A549 (cell line): ENCODE results near the gene FUT3.

Experiments
- CHD2 ChIP-seq: fragments of 150-350 bp; IDR thresholded peaks from 2 replicates; pipeline ENCODE4 v1.6.1; 2014; ENCODE audit warnings: low read length; ENCODE audit not compliant: partially characterized antibody
- CTCF ChIP-seq: fragments of >200 bp; sonication (Bioruptor Twin); formaldehyde crosslinking; IDR thresholded peaks from 3 replicates; pipeline ENCODE4 v1.5.1; 2016
- FOSL2 ChIP-seq, 2 experiments: fragments of 450-650 bp in 1 of 2; fragments of >200 bp in 1 of 2; sonication (Bioruptor Twin) in 1 of 2; formaldehyde crosslinking; IDR thresholded peaks; 2 replicates each; pipeline versions ENCODE4 v1.5.0 to v1.6.1; 2016 to 2020; ENCODE audit warnings: mild to moderate bottlenecking in 1 of 2, moderate library complexity in 1 of 2
- KDM5A ChIP-seq: fragments of 200-600 bp; sonication (generic); IDR thresholded peaks from 2 replicates; pipeline ENCODE4 v1.6.1; 2016; ENCODE audit warnings: antibody characterized with exemption, mild to moderate bottlenecking
- POLR2A ChIP-seq: IDR thresholded peaks from 2 replicates; pipeline ENCODE4 v1.6.1; 2012; ENCODE audit warnings: mild to moderate bottlenecking, low read length
- TP53 ChIP-seq: fragments of 250-450 bp; sonication (Bioruptor Pico); IDR thresholded peaks from 2 replicates; pipeline ENCODE4 v1.5.0; 2021; ENCODE audit warnings: mild to moderate bottlenecking, moderate library complexity
- ZFP36 ChIP-seq: fragments of 450-650 bp; IDR thresholded peaks from 2 replicates; pipeline ENCODE4 v1.6.1; 2014; ENCODE audit warnings: borderline replicate concordance; ENCODE audit not compliant: partially characterized antibody

GRCh38 chr19:5814852-5815246 is 36.4 kb downstream of the FUT3 start:
- TF ChIP-seq CTCF (no peak), CHD2 (no peak), POLR2A (no peak), FOSL2 (IDR thresholded peaks at IDR 0.05) (no peak), FOSL2 (CRISPR knock-in tag; IDR thresholded peaks at IDR 0.05) (no peak), TP53 (CRISPR knock-in tag) (no peak), ZFP36 (no peak), KDM5A (no peak)
